ENCODE results near the gene OR4S2. TPM values are rescaled to one million over a fixed set of nuclear protein-coding genes. Genes with fewer than 3 reads are reported as not detected.

Gene OR4S2, protein sequence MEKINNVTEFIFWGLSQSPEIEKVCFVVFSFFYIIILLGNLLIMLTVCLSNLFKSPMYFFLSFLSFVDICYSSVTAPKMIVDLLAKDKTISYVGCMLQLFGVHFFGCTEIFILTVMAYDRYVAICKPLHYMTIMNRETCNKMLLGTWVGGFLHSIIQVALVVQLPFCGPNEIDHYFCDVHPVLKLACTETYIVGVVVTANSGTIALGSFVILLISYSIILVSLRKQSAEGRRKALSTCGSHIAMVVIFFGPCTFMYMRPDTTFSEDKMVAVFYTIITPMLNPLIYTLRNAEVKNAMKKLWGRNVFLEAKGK
- not detected in 2 replicates for total RNA-seq (ENCODE audit: low replicate concordance)
- long read RNA-seq: 0 reads

DNA sequence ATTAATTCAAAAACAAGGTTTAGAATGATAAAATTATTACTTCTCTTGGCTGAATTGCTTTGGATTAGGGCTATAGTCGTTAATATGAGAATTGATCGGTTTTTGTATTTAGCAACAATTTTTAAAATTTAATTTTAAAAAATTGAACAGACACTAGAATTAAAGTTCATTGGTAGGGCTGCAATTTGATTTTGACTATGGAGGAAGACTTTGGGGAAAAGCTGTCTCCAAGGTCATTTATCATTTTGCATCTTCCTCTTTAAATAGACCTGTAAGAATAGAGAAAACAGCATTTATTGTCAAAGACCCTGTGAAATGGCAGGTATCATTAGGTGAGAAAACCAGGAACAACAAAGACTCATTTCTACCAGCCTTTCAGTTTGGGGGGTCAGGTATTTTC, at the start of gene OR4S2:
TSS of gene OR4S2 (plus strand) at position 301 of the 400 bp plus-strand sequence. CDS start 2,577 bp downstream, outside the sequence.
- DNase-seq (ENCODE audit: extremely low spot score, unreplicated experiment): no peak
- no peaks in the 10 kb centered on the region for H3K36me3 Mint-ChIP-seq
- H3K4me3 Mint-ChIP-seq: no peak within 1 kb of the TSS
- no peaks in the 10 kb centered on the region for H3K4me1 Mint-ChIP-seq (ENCODE audit: unreplicated experiment)
- H3K9me3 Mint-ChIP-seq: no peaks in the 10 kb centered on the region
- H3K27me3 Mint-ChIP-seq: no peaks in the 10 kb centered on the region
- TF ChIP-seq, protein P1, sequence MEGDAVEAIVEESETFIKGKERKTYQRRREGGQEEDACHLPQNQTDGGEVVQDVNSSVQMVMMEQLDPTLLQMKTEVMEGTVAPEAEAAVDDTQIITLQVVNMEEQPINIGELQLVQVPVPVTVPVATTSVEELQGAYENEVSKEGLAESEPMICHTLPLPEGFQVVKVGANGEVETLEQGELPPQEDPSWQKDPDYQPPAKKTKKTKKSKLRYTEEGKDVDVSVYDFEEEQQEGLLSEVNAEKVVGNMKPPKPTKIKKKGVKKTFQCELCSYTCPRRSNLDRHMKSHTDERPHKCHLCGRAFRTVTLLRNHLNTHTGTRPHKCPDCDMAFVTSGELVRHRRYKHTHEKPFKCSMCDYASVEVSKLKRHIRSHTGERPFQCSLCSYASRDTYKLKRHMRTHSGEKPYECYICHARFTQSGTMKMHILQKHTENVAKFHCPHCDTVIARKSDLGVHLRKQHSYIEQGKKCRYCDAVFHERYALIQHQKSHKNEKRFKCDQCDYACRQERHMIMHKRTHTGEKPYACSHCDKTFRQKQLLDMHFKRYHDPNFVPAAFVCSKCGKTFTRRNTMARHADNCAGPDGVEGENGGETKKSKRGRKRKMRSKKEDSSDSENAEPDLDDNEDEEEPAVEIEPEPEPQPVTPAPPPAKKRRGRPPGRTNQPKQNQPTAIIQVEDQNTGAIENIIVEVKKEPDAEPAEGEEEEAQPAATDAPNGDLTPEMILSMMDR (conservative IDR thresholded peaks at IDR 0.05): no peak
- no peak within 1 kb of the TSS for H3K27ac Mint-ChIP-seq

DNA sequence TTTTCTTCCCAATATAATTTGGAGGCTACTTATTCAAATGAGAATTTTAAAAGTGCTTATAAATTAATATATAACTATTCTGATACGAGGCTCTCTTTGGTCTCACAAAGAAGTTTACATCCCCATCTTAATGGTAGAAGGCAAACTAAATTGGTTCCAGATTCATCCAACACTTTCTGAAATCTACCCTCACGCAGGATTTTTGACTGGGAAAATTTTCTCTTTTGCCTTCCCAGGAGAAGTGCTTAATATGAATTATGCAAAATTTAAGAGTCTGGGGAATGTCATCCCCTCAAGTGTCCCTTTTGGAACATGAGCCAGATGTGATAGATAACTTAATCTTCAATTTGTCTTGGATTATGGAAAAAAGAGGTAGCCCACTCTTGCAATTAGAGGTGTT, 40.6 kb upstream of the OR4S2 start, which contains the start of gene OR4C11:
TSS of gene OR4C11 (minus strand) at position 101 of the 400 bp plus-strand sequence. CDS start 3,272 bp downstream, outside the sequence.
- Mint-ChIP-seq H3K27ac (no peak within 1 kb of the TSS), H3K27me3 (no peaks in the 10 kb centered on the region), H3K9me3 (no peaks in the 10 kb centered on the region), H3K4me1 (ENCODE audit: unreplicated experiment) (no peaks in the 10 kb centered on the region), H3K36me3 (no peaks in the 10 kb centered on the region), H3K4me3 (no peak within 1 kb of the TSS)
- DNase-seq (ENCODE audit: extremely low spot score, unreplicated experiment): no peak
- TF ChIP-seq, protein P1 (conservative IDR thresholded peaks at IDR 0.05): no peak

DNA sequence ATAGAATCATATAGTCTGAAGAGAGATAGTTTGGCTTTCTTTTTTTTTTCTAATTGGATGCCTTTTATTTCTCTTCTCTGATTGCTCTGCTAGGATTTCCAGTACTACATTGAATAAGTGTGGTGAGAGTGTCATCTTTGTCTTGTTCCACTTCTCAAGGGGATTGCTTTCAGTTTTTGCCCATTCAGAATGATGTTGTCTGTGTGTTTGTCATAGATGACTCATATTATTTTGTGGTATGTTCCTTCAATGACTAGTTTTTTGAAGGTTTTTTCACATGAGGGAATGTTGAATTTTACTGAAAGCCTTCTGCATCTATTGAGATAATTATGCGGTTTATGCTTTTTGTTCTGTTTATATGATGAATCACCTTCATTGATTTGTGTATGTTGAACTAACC, 23.6 kb upstream of the OR4S2 start:
- Mint-ChIP-seq H3K27me3 (no peaks in the 10 kb centered on the region), H3K4me3 (no peak overlapping the region), H3K4me1 (ENCODE audit: unreplicated experiment) (no peaks in the 10 kb centered on the region), H3K27ac (no peak overlapping the region), H3K9me3 (no peaks in the 10 kb centered on the region), H3K36me3 (no peaks in the 10 kb centered on the region)
- DNase-seq (ENCODE audit: extremely low spot score, unreplicated experiment): no peak
- TF ChIP-seq, protein P1 (conservative IDR thresholded peaks at IDR 0.05): no peak

DNA sequence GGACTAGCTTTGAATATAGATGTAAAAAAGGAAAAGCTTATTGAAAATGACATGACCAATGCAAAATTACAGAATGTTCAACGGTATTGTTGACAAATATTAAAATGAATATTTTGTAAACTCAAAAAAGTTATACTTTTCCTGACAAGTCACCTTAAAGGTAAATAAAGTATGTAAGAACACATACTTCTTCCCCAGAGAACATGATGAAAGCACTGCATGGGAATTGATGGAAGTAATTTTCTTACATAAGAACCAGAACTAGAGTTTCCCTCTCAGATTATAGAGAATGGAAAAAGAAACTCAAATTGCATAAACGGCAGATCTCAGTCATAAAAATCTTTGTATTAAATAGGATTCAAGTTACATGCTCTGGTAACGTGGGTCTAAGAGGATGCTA, 13.3 kb upstream of the OR4S2 start, which contains the start of gene OR4P4:
TSS of gene OR4P4 (plus strand) at position 301 of the 400 bp plus-strand sequence.
- Mint-ChIP-seq H3K4me1 (ENCODE audit: unreplicated experiment) (no peaks in the 10 kb centered on the region), H3K9me3 (no peaks in the 10 kb centered on the region), H3K27me3 (no peaks in the 10 kb centered on the region), H3K4me3 (no peak within 1 kb of the TSS), H3K27ac (no peak within 1 kb of the TSS), H3K36me3 (no peaks in the 10 kb centered on the region)
- TF ChIP-seq, protein P1 (conservative IDR thresholded peaks at IDR 0.05): no peak
- no peak for DNase-seq (ENCODE audit: extremely low spot score, unreplicated experiment)

DNA sequence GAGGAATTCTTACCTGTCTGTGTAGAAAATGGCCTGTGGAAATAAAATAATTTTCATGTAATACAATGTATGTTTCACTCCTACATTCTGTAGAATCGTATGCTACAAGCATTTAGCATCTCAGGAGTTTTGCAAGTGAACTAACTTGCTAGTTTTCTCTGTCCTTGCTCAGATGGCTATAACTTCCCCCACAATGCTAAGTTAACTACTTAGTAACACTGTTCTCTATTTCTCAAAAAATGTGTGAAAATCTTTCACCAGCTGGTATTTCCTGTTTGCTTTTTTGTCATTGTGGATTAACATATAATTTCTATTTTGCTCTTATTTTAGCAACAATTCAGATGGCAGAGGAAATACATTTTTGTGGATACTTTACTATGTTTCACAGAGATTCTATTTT, 4.4 kb downstream of the OR4S2 start:
- no peaks in the 10 kb centered on the region for H3K36me3 Mint-ChIP-seq
- H3K4me1 Mint-ChIP-seq (ENCODE audit: unreplicated experiment): no peaks in the 10 kb centered on the region
- DNase-seq (ENCODE audit: extremely low spot score, unreplicated experiment): no peak
- H3K4me3 Mint-ChIP-seq: no peak overlapping the region
- H3K27ac Mint-ChIP-seq: no peak overlapping the region
- TF ChIP-seq, protein P1 (conservative IDR thresholded peaks at IDR 0.05): no peak
- H3K9me3 Mint-ChIP-seq: no peaks in the 10 kb centered on the region
- H3K27me3 Mint-ChIP-seq: no peaks in the 10 kb centered on the region
